ENCODE measurements around the gene CCR7.

CCR7 gene

GRCh38 chr17:40520991-40521453, 44.2 kb downstream of the CCR7 start:
- peaks cover 9% of the 10 kb centered on the region for H3K9me3 Mint-ChIP-seq
- peaks cover 22% of the 10 kb centered on the region for H3K4me1 Mint-ChIP-seq
- DNase-seq (ENCODE audit: low spot score in 2 of 2) (no peak), ATAC-seq (ENCODE audit: low read depth) (no peak)
- peaks cover 9% of the 10 kb centered on the region for H3K36me3 Mint-ChIP-seq
- no peaks in the 10 kb centered on the region for H3K27me3 Mint-ChIP-seq
- no peak overlapping the region for H3K4me3 Mint-ChIP-seq
- H3K27ac Mint-ChIP-seq: no peak overlapping the region

- Mint-ChIP-seq H3K9me3 (no peaks in the 10 kb centered on the region), H3K4me3 (no peak overlapping the region), H3K27ac (no peak overlapping the region), H3K36me3 (peaks cover 4% of the 10 kb centered on the region), H3K4me1 (peaks cover 37% of the 10 kb centered on the region), H3K27me3 (peaks cover 9% of the 10 kb centered on the region)
- no peak for ATAC-seq (ENCODE audit: low read depth)
- DNase-seq (ENCODE audit: low spot score in 2 of 2): no peak
Observed at GRCh38 chr17:40519089-40519775, 46.0 kb downstream of the CCR7 start.

- Mint-ChIP-seq H3K27ac (no peak overlapping the region), H3K27me3 (peaks cover 15% of the 10 kb centered on the region)
- no peak for ATAC-seq (ENCODE audit: low read depth)
Observed at GRCh38 chr17:40518401-40519088, 46.7 kb downstream of the CCR7 start.

GRCh38 chr17:40517981-40518380, 47.3 kb downstream of the CCR7 start:
- Mint-ChIP-seq H3K36me3 (no peaks in the 10 kb centered on the region), H3K9me3 (no peaks in the 10 kb centered on the region), H3K4me1 (peaks cover 40% of the 10 kb centered on the region), H3K27me3 (peaks cover 15% of the 10 kb centered on the region), H3K27ac (no peak overlapping the region), H3K4me3 (no peak overlapping the region)
- no peak for DNase-seq (ENCODE audit: low spot score in 2 of 2)
- ATAC-seq (ENCODE audit: low read depth): no peak

More at GRCh38 chr17:40518401-40519088, 46.7 kb downstream of the CCR7 start:
- Mint-ChIP-seq H3K9me3 (no peaks in the 10 kb centered on the region), H3K4me3 (no peak overlapping the region), H3K36me3 (peaks cover 4% of the 10 kb centered on the region), H3K4me1 (peaks cover 43% of the 10 kb centered on the region)
- no peak for DNase-seq (ENCODE audit: low spot score in 2 of 2)

- H3K4me3 Mint-ChIP-seq: peak overlapping the region; percentile 47
- DNase-seq (ENCODE audit: low spot score in 2 of 2) (no peak), ATAC-seq (ENCODE audit: low read depth) (no peak)
- peaks cover 15% of the 10 kb centered on the region for H3K27me3 Mint-ChIP-seq
- H3K9me3 Mint-ChIP-seq: no peaks in the 10 kb centered on the region
- peak overlapping the region; percentile 5 for H3K27ac Mint-ChIP-seq
- H3K4me1 Mint-ChIP-seq: peaks cover 40% of the 10 kb centered on the region
- H3K36me3 Mint-ChIP-seq: no peaks in the 10 kb centered on the region
Observed at GRCh38 chr17:40517286-40517662, 48.0 kb downstream of the CCR7 start.

GRCh38 chr17:40516581-40517285, 48.5 kb downstream of the CCR7 start:
- H3K4me3 Mint-ChIP-seq: peak overlapping the region; percentile 47
- ATAC-seq (ENCODE audit: low read depth) (peak; percentile 98), DNase-seq (ENCODE audit: low spot score in 2 of 2) (peak in 1 of 2 donors; percentile 56)
- peak overlapping the region; percentile 5 for H3K27ac Mint-ChIP-seq
- no peaks in the 10 kb centered on the region for H3K9me3 Mint-ChIP-seq
- peaks cover 15% of the 10 kb centered on the region for H3K27me3 Mint-ChIP-seq
- peaks cover 37% of the 10 kb centered on the region for H3K4me1 Mint-ChIP-seq
- no peaks in the 10 kb centered on the region for H3K36me3 Mint-ChIP-seq

GRCh38 chr17:40515491-40516041, 49.7 kb downstream of the CCR7 start:
- Mint-ChIP-seq H3K9me3 (no peaks in the 10 kb centered on the region), H3K4me3 (peak overlapping the region; percentile 27), H3K36me3 (no peaks in the 10 kb centered on the region), H3K4me1 (peaks cover 37% of the 10 kb centered on the region), H3K27me3 (peaks cover 15% of the 10 kb centered on the region), H3K27ac (no peak overlapping the region)
- ATAC-seq (ENCODE audit: low read depth) (no peak), DNase-seq (ENCODE audit: low spot score in 2 of 2) (no peak)

GRCh38 chr17:40515011-40515410, 50.3 kb downstream of the CCR7 start:
- Mint-ChIP-seq H3K36me3 (no peaks in the 10 kb centered on the region), H3K4me3 (peak overlapping the region; percentile 5), H3K27ac (no peak overlapping the region), H3K4me1 (peaks cover 37% of the 10 kb centered on the region), H3K9me3 (no peaks in the 10 kb centered on the region), H3K27me3 (peaks cover 15% of the 10 kb centered on the region)
- no peak for DNase-seq (ENCODE audit: low spot score in 2 of 2)
- ATAC-seq (ENCODE audit: low read depth): no peak

- Mint-ChIP-seq H3K4me1 (peaks cover 40% of the 10 kb centered on the region), H3K27ac (no peak overlapping the region), H3K36me3 (no peaks in the 10 kb centered on the region), H3K4me3 (no peak overlapping the region), H3K9me3 (no peaks in the 10 kb centered on the region), H3K27me3 (peaks cover 15% of the 10 kb centered on the region)
- ATAC-seq (ENCODE audit: low read depth) (no peak), DNase-seq (ENCODE audit: low spot score in 2 of 2) (no peak)
Observed at GRCh38 chr17:40514013-40514875, 51.0 kb downstream of the CCR7 start.

- no peaks in the 10 kb centered on the region for H3K9me3 Mint-ChIP-seq
- H3K4me1 Mint-ChIP-seq: peaks cover 27% of the 10 kb centered on the region
- peaks cover 15% of the 10 kb centered on the region for H3K27me3 Mint-ChIP-seq
- no peaks in the 10 kb centered on the region for H3K36me3 Mint-ChIP-seq
- H3K4me3 Mint-ChIP-seq: no peak overlapping the region
- DNase-seq (ENCODE audit: low spot score in 2 of 2) (no peak), ATAC-seq (ENCODE audit: low read depth) (no peak)
- H3K27ac Mint-ChIP-seq: no peak overlapping the region
Observed at GRCh38 chr17:40511667-40512220, 53.5 kb downstream of the CCR7 start.

- peaks cover 15% of the 10 kb centered on the region for H3K27me3 Mint-ChIP-seq
- DNase-seq (ENCODE audit: low spot score in 2 of 2) (no peak), ATAC-seq (ENCODE audit: low read depth) (no peak)
- H3K9me3 Mint-ChIP-seq: no peaks in the 10 kb centered on the region
- H3K27ac Mint-ChIP-seq: no peak overlapping the region
- no peak overlapping the region for H3K4me3 Mint-ChIP-seq
- no peaks in the 10 kb centered on the region for H3K36me3 Mint-ChIP-seq
- H3K4me1 Mint-ChIP-seq: peaks cover 23% of the 10 kb centered on the region
Observed at GRCh38 chr17:40511136-40511535, 54.1 kb downstream of the CCR7 start.

GRCh38 chr17:40510328-40510648, 55.0 kb downstream of the CCR7 start:
- H3K27ac Mint-ChIP-seq: no peak overlapping the region
- H3K4me1 Mint-ChIP-seq: peaks cover 16% of the 10 kb centered on the region
- ATAC-seq (ENCODE audit: low read depth): no peak

GRCh38 chr17:40509626-40510327, 55.5 kb downstream of the CCR7 start:
- H3K27me3 Mint-ChIP-seq: peaks cover 11% of the 10 kb centered on the region
- H3K9me3 Mint-ChIP-seq: no peaks in the 10 kb centered on the region
- ATAC-seq (ENCODE audit: low read depth) (no peak), DNase-seq (ENCODE audit: low spot score in 2 of 2) (no peak)
- H3K27ac Mint-ChIP-seq: no peak overlapping the region
- no peaks in the 10 kb centered on the region for H3K36me3 Mint-ChIP-seq
- no peak overlapping the region for H3K4me3 Mint-ChIP-seq
- H3K4me1 Mint-ChIP-seq: peaks cover 14% of the 10 kb centered on the region

More at GRCh38 chr17:40510328-40510648, 55.0 kb downstream of the CCR7 start:
- Mint-ChIP-seq H3K4me3 (no peak overlapping the region), H3K27me3 (peaks cover 12% of the 10 kb centered on the region), H3K9me3 (no peaks in the 10 kb centered on the region), H3K36me3 (no peaks in the 10 kb centered on the region)
- DNase-seq (ENCODE audit: low spot score in 2 of 2): no peak

Data from memory B cell (primary cell).